ENCODE results near the gene ARHGEF6. TPM values are rescaled to one million over a fixed set of nuclear protein-coding genes. Genes with fewer than 3 reads are reported as not detected.
"Not testable (repeated sequence)": the region's sequence is repeated elsewhere in the genome, so short reads cannot be mapped to it uniquely, and the experiment has no call there.

ARHGEF6 gene
- total RNA-seq, 1 experiment from 2014 or later = 0.35 TPM

GRCh38 chrX:136825771-136826170 is 45.0 kb upstream of the ARHGEF6 start:
- ChIA-PET CTCF (no interaction called here), POLR2A (no interaction called here)
- H3K4me1 Mint-ChIP-seq (ENCODE audit: insufficient read depth, unreplicated experiment) = no peaks in the 10 kb centered on the region
- no peak for DNase-seq (ENCODE audit: unreplicated experiment)
- intact Hi-C loops (cut with micrococcal nuclease) = no loop called here
- no TSS peak for BruUV-seq (replicated peaks)
- H3K27me3 Mint-ChIP-seq (ENCODE audit: insufficient read depth, unreplicated experiment) = no peaks in the 10 kb centered on the region
- peaks cover 6% of the 10 kb centered on the region for H3K36me3 Mint-ChIP-seq (ENCODE audit: insufficient read depth, unreplicated experiment)
- H3K4me3 Mint-ChIP-seq (ENCODE audit: unreplicated experiment) = no peak overlapping the region
- TF ChIP-seq CTCF (IDR thresholded peaks at IDR 0.05; ENCODE audit: unreplicated experiment) = no peak
- H3K9me3 Mint-ChIP-seq (ENCODE audit: unreplicated experiment) = no peaks in the 10 kb centered on the region
- no peak overlapping the region for H3K27ac Mint-ChIP-seq (ENCODE audit: low read depth, unreplicated experiment)

- intact Hi-C loops (cut with micrococcal nuclease) = no loop called here
- ChIA-PET CTCF (no interaction called here), POLR2A (interaction anchor here (1.2 kb wide), 1 partner anchor 13 kb away, joined by 3 read pairs; no protein-coding TSS in a partner anchor)
- no peak for TF ChIP-seq CTCF (IDR thresholded peaks at IDR 0.05; ENCODE audit: unreplicated experiment)
- Mint-ChIP-seq H3K27me3 (ENCODE audit: insufficient read depth, unreplicated experiment) (no peaks in the 10 kb centered on the region), H3K4me3 (ENCODE audit: unreplicated experiment) (no peak overlapping the region), H3K27ac (ENCODE audit: low read depth, unreplicated experiment) (peak overlapping the region; percentile 9), H3K36me3 (ENCODE audit: insufficient read depth, unreplicated experiment) (peaks cover 11% of the 10 kb centered on the region), H3K9me3 (ENCODE audit: unreplicated experiment) (no peaks in the 10 kb centered on the region), H3K4me1 (ENCODE audit: insufficient read depth, unreplicated experiment) (no peaks in the 10 kb centered on the region)
- BruUV-seq (replicated peaks) = no TSS peak
- peak; percentile 24 for DNase-seq (ENCODE audit: unreplicated experiment)
Observed at GRCh38 chrX:136823175-136823574, 42.4 kb upstream of the ARHGEF6 start.

- intact Hi-C loops (cut with micrococcal nuclease) = no loop called here
- no peaks in the 10 kb centered on the region for H3K9me3 Mint-ChIP-seq (ENCODE audit: unreplicated experiment)
- no peaks in the 10 kb centered on the region for H3K4me1 Mint-ChIP-seq (ENCODE audit: insufficient read depth, unreplicated experiment)
- TF ChIP-seq CTCF (IDR thresholded peaks at IDR 0.05; ENCODE audit: unreplicated experiment) = no peak
- peaks cover 11% of the 10 kb centered on the region for H3K36me3 Mint-ChIP-seq (ENCODE audit: insufficient read depth, unreplicated experiment)
- H3K27ac Mint-ChIP-seq (ENCODE audit: low read depth, unreplicated experiment) = peak overlapping the region; percentile 9
- H3K4me3 Mint-ChIP-seq (ENCODE audit: unreplicated experiment) = no peak overlapping the region
- H3K27me3 Mint-ChIP-seq (ENCODE audit: insufficient read depth, unreplicated experiment) = no peaks in the 10 kb centered on the region
- no TSS peak for BruUV-seq (replicated peaks)
- ChIA-PET POLR2A (interaction anchor here (1.2 kb wide), 1 partner anchor 12 kb away, joined by 3 read pairs; no protein-coding TSS in a partner anchor), CTCF (interaction anchor here (0.6 kb wide), 1 partner anchor 27 kb away, joined by 3 read pairs; no protein-coding TSS in a partner anchor)
- DNase-seq (ENCODE audit: unreplicated experiment) = peak; percentile 43
Observed at GRCh38 chrX:136822337-136823095, 41.8 kb upstream of the ARHGEF6 start.

GRCh38 chrX:136819756-136820155 is 39.0 kb upstream of the ARHGEF6 start:
- CTCF ChIA-PET = not testable (repeated sequence)

More at GRCh38 chrX:136819756-136820155, 39.0 kb upstream of the ARHGEF6 start:
- H3K27ac Mint-ChIP-seq (ENCODE audit: low read depth, unreplicated experiment); DNase-seq (ENCODE audit: unreplicated experiment); BruUV-seq (replicated peaks); H3K36me3 Mint-ChIP-seq (ENCODE audit: insufficient read depth, unreplicated experiment); H3K4me3 Mint-ChIP-seq (ENCODE audit: unreplicated experiment); intact Hi-C loops (cut with micrococcal nuclease); H3K27me3 Mint-ChIP-seq (ENCODE audit: insufficient read depth, unreplicated experiment); H3K4me1 Mint-ChIP-seq (ENCODE audit: insufficient read depth, unreplicated experiment); H3K9me3 Mint-ChIP-seq (ENCODE audit: unreplicated experiment); POLR2A ChIA-PET: not testable (repeated sequence)

Data from MCF 10A (cell line).